HL-60/S4 treated with phorbol 12-myristate 13-acetate at 8.2 ng/mL for 4 days and 3 days (cell line): ENCODE data around the gene NFE2L3.
"Not testable (repeated sequence)": the region's sequence is repeated elsewhere in the genome, so short reads cannot be mapped to it uniquely, and the experiment has no call there.

Source experiments
- in situ Hi-C: fragments of 300-500 bp; cut with MboI; formaldehyde crosslinking; loops from 2 replicates; pipeline ENCODE4 v1.15.0; 2022; ENCODE audit warnings: low sequenced_read_pairs

The NFE2L3 gene

DNA sequence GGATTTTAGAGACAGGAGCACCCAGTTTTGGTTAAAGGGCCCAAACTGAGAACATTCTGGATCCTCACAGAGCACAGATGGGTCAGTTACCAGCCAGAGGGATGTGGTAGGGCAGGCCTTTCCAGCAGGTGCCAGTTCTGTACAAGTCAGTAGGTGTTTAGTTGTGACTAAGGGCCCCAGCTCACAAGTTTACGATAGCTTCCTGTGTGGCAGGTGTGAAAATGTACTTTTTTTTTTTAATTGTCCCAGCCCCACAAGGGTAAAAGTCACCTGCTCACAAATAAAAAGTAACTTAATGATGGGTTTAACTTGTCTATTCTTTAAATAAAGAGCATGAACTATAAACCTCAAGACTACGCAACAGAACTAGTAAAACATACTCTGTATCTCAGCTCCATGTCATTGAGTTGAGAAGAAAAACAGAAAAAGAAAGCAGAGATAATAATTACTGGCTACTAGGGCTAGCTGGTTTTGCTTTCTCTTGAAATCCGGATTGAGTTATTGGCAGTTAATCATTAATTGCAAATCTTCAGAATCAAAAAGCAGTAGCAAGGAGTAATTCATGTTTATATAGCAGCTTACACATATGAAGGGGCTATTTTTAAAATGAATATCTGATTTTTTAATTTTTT, 15.4 kb downstream of the NFE2L3 start:
- in situ Hi-C loops: no loop called here

DNA sequence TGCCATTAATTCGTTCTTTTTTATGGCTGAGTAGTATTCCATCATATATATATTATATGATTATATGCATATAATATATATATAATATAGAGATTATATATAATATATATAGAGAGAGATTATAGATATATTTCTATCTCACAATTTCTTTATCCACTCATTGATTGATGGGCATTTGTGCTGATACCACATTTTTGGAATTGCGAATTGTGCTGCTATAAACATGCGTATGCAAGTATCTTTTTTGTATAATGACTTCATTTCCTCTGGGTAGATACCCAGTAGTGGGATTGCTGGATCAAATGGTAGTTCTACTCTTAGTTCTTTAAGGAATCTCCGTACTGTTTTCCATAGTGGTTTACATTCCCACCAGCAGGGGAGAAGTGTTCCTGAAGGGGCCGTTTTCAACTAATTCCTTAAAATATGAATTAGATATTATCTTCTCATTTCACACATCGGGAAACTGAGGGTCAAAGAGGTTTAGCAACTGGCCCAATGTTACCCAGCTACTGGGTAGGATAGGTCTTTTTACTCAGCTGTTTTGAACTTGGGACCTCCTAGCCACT, 16.5 kb downstream of the NFE2L3 start:
- in situ Hi-C loops: no loop called here

DNA sequence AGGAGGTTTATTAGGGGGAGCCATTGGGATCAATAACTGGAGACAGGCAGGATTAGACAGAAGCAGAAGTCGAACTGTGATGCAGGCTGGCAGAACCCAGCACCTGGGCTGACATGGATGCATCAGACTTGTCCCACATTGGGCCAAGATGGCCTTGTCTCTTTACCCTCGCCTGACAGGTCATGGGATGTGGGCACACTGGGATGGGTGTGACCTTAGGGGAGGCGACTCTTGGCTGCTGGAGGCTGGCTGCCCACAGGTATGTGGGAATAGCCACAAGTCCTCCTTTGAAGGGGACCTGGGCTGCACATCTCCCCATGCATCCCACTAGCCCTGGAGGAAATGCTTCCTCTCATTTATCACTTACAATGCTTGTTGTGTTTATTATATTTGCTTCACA, 17.3 kb downstream of the NFE2L3 start:
- in situ Hi-C loops: no loop called here

GRCh38 chr7:26170663-26171062, 18.7 kb downstream of the NFE2L3 start:
- in situ Hi-C loops: no loop called here

DNA sequence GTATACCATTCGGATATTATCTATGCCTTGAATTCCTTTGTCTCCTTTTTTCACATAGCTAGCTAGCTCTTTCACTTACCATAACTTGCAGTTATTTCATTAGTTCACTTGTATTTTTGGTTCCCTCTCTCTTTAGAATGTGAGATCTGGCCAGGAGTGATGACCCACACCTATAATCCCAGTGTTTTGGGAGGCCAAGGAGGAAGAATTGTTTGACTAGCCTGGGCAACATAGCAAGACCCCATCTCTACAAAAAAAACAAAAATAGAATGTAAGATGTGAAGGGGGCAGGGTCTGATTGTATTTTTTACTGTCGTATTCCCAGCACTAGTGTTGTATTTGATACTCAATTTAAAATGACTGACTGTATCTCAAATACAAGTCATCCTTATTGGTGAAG, 19.6 kb downstream of the NFE2L3 start:
- in situ Hi-C loops: no loop called here

DNA sequence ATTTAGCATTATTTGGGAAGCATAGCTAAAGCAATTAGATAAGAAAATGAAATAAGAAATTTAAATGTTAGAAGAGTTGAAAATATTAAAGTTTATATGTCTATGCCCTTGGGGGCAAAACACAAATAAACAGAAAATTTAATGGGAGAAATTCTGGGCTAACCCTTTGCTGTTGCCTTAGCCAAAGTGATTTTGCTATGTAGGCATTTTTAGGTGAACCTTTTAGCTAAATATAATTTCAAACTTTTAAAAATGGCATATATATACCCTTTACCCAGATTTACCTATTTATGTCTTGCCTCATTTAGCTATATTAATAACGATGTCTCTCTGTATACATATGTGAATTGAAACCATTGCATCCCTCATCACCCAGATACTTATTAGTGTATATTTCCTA, 20.1 kb downstream of the NFE2L3 start:
- in situ Hi-C loops: no loop called here

GRCh38 chr7:26175903-26176302, 23.9 kb downstream of the NFE2L3 start:
- in situ Hi-C loops: not testable (repeated sequence)

DNA sequence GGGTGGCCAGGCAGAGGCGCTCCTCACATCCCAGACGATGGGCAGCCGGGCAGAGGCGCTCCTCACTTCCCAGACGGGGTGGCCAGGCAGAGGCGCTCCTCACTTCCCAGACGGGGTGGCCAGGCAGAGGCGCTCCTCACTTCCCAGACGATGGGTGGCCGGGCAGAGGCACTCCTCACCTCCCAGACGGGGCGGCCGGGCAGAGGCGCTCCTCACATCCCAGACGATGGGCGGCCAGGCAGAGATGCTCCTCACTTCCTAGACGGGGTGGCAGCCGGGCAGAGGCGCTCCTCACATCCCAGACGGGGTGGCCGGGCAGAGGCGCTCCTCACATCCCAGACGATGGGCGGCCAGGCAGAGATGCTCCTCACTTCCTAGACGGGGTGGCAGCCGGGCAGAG, 24.7 kb downstream of the NFE2L3 start:
- in situ Hi-C loops: not testable (repeated sequence)

- in situ Hi-C loops: not testable (repeated sequence)
Measured at GRCh38 chr7:26177269-26177668, 25.3 kb downstream of the NFE2L3 start.

DNA sequence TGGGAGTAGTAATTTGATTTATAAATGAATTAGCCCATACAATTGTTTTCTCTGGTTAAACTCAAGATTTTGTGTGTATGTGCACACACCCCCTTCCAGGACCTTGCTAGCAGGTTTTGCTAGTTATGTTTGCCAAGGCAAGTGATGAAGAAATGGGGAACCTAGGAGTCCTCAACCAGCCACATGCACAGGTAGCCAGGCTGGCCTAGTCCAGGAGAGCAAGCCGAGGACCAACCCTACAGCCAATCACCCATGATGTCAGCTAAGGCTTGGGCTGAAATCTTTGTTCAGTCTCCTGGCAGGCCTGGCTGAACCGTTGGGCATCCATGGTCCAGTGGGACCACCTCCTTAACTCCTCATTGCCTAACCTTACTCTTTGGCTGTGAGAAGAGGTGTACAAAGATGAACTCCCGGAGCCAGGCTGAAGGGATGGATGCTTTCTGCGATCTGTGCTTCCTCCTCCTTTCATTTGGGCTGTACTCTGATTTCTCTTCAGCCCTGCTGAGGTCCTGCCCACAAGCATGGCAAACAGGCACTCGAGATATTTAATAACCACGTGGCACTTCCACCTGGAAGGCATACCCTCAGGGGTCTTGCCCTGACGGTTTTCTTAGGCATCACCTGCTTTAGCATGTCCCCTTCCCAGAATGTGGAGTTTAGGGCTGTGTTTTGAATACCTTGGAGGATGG, 26.4 kb downstream of the NFE2L3 start:
- in situ Hi-C loops: no loop called here

DNA sequence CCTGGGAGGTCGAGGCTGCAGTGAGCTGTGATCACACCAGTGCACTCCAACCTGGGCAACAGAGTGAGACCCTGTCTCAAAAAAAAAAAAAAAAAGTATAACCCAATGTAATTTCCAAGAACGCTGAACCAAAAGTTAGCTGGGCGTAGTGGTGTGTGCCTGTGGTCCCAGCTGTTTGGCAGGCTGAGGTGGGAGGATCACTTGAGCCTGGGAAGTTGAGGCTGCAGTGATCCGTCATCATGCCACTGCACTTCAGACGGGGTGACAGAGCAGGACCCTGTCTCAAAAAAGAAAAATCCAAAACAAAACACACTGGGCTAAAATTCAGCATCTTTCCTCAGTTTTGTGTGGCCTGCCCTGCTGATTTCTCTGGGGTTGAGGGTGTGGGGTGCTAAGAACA, 27.4 kb downstream of the NFE2L3 start:
- in situ Hi-C loops: no loop called here

GRCh38 chr7:26179826-26180497, 28.0 kb downstream of the NFE2L3 start:
- in situ Hi-C loops: no loop called here

DNA sequence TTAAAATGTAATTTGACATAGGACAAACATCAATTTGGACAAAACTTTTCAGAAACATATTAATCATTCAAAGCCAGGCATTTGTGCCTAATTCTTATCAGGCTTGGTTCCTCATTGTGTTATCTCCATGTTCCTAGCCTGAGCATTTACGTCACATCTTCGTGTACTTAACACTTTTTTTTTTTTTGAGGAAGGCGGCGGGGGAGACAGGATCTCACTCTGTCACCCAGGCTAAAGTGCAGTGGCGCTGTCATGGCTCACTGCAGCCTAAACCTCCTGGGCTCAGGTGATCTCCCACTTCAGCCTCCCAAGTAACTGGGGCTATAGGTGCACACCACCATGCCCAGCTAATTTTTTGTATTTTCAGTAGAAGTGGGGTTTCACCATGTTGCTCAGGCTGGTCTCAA, 28.8 kb downstream of the NFE2L3 start:
- in situ Hi-C loops: no loop called here

- in situ Hi-C loops: no loop called here
Measured at GRCh38 chr7:26181474-26182227, 29.7 kb downstream of the NFE2L3 start.

DNA sequence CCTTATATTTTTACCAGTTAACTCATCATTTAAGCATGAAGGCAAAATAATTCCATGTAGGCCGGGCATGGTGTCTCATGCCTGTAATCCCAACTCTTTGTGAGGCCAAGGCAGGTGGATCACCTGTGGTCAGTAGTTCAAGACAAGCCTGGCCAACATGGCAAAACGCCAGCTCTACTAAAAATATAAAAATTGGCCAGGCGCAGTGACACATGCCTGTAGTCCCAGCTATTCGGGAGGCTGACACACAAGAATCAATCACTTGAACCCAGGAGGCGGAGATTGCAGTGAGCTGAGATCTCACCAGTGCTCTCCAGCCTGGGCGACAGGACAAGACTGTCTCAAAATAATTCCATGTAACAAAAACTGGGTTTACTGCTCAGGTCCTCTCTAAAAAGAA, 30.3 kb downstream of the NFE2L3 start:
- in situ Hi-C loops: no loop called here

DNA sequence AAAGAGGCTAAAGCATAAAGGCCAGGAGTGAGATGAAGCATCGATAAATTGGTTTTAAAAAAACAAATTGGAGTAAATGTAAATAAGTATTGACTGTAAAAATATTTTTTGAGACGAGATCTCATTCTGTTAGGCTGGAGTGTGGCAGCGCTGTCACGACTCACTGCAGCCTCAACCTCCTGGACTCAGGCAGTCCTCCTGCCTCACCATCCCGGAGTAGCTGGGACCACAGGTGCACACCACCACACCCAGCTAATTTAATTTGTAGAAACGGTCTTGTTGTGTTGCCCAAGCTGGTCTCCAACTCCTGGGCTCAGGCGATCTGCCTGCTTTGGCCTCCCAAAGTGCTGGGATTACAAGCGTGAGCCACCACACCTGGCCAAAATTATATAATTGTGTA, 30.7 kb downstream of the NFE2L3 start:
- in situ Hi-C loops: no loop called here

- in situ Hi-C loops: no loop called here
Measured at GRCh38 chr7:26183545-26184280, 31.7 kb downstream of the NFE2L3 start.

- in situ Hi-C loops: not testable (repeated sequence)
Measured at GRCh38 chr7:26184281-26185101, 32.5 kb downstream of the NFE2L3 start.

DNA sequence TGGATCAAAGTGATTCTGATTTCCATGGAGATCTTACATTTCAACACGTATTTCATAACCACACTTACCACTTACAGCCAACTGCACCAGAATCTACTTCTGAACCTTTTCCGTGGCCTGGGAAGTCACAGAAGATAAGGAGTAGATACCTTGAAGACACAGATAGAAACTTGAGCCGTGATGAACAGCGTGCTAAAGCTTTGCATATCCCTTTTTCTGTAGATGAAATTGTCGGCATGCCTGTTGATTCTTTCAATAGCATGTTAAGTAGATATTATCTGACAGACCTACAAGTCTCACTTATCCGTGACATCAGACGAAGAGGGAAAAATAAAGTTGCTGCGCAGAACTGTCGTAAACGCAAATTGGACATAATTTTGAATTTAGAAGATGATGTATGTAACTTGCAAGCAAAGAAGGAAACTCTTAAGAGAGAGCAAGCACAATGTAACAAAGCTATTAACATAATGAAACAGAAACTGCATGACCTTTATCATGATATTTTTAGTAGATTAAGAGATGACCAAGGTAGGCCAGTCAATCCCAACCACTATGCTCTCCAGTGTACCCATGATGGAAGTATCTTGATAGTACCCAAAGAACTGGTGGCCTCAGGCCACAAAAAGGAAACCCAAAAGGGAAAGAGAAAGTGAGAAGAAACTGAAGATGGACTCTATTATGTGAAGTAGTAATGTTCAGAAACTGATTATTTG, 33.3 kb downstream of the NFE2L3 start:
- in situ Hi-C loops: no loop called here
